BE2C (cell line): ENCODE data around the gene GBX2.

Experiments
- DNase-seq: peaks from one replicate; pipeline ENCODE4 v3.0.0-alpha.2; 2020
- H3K27me3 ChIP-seq: fragments of 250-450 bp; sonication (Bioruptor Pico); 2 replicates; pipeline ENCODE4 v1.5.1; 2020; ENCODE audit warnings: mild to moderate bottlenecking
- H3K36me3 ChIP-seq: fragments of 250-450 bp; sonication (Bioruptor Pico); 2 replicates; pipeline ENCODE4 v1.5.1; 2020; ENCODE audit warnings: mild to moderate bottlenecking
- H3K4me1 ChIP-seq: fragments of 250-450 bp; sonication (Bioruptor Pico); 2 replicates; pipeline ENCODE4 v1.5.1; 2020
- H3K4me3 ChIP-seq: 2 replicates; pipeline ENCODE4 v1.5.1; 2011; ENCODE audit warnings: low read depth, low read length
- H3K9me3 ChIP-seq: fragments of 250-450 bp; sonication (Bioruptor Pico); 2 replicates; pipeline ENCODE4 v1.5.1; 2020
- TF ChIP-seq, protein P1 (sequence below): IDR thresholded peaks from 2 replicates; pipeline ENCODE4 v1.5.1; 2012; ENCODE audit warnings: mild to moderate bottlenecking, low read depth, low read length

The GBX2 gene

DNA sequence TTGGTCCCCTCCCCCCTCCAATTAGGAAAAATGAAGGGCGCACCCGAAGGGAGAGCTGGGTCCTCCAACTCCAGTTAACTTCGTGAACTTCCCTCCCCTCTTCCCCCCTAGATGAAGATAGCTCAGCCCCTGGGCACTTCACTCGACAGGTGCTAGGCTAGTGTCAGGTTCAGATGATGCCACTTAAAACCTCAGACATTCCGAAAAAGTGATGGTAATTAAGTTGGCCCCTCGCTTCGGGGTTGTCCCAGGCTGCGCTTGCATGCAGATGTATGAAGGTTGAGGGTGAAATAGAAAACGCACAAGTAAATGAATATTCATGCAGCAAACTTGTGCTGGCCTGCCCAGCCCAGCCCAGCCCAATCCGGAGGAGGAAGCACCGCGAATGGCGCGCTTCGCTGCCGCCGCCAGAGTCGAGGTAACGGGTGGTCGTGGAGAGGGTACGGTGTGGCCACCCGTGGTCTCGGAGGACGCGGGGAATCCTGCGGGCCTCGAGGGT lies 3.0 kb upstream of the GBX2 start:
- no peak overlapping the region for H3K4me3 ChIP-seq
- no peak for DNase-seq
- no peaks in the 10 kb centered on the region for H3K36me3 ChIP-seq
- TF ChIP-seq, protein P1, sequence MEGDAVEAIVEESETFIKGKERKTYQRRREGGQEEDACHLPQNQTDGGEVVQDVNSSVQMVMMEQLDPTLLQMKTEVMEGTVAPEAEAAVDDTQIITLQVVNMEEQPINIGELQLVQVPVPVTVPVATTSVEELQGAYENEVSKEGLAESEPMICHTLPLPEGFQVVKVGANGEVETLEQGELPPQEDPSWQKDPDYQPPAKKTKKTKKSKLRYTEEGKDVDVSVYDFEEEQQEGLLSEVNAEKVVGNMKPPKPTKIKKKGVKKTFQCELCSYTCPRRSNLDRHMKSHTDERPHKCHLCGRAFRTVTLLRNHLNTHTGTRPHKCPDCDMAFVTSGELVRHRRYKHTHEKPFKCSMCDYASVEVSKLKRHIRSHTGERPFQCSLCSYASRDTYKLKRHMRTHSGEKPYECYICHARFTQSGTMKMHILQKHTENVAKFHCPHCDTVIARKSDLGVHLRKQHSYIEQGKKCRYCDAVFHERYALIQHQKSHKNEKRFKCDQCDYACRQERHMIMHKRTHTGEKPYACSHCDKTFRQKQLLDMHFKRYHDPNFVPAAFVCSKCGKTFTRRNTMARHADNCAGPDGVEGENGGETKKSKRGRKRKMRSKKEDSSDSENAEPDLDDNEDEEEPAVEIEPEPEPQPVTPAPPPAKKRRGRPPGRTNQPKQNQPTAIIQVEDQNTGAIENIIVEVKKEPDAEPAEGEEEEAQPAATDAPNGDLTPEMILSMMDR, result no peak
- H3K9me3 ChIP-seq, result peaks cover 4% of the 10 kb centered on the region; the same call in 1 of the 2 replicates
- H3K4me1 ChIP-seq, result no peaks in the 10 kb centered on the region
- peaks cover 99% of the 10 kb centered on the region for H3K27me3 ChIP-seq

DNA sequence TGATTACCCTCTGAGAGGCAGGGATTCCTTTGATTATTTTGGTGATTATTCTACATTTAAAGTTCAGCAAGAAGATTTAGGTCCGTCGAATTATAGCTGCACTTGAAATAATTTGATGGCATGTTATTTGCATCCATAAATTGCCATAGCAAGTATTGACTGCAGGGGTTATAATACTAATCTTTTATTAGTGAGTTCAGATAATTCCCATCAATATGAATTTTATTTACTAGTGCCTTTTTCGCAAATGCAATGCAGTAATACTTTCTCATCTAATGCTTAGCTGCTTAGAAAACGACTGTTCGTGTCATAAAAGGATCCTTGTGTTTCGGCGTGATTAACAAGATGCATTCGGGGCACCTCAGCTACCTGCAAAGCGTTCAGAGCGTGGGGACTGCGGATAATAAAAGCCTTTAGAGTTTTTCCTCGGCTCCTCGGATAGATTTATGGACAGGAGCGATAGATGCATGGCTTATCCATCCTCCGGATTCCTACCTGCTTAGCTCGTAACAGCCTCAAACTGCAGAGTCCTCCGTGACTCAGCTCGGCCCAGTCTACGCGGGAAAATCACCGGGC lies 2.5 kb upstream of the GBX2 start:
- no peak for DNase-seq
- Histone ChIP-seq H3K4me3 (no peak overlapping the region), H3K9me3 (peaks cover 4% of the 10 kb centered on the region; the same call in 1 of the 2 replicates), H3K4me1 (no peaks in the 10 kb centered on the region), H3K36me3 (no peaks in the 10 kb centered on the region), H3K27me3 (peaks cover 99% of the 10 kb centered on the region)
- TF ChIP-seq, protein P1, result no peak

DNA sequence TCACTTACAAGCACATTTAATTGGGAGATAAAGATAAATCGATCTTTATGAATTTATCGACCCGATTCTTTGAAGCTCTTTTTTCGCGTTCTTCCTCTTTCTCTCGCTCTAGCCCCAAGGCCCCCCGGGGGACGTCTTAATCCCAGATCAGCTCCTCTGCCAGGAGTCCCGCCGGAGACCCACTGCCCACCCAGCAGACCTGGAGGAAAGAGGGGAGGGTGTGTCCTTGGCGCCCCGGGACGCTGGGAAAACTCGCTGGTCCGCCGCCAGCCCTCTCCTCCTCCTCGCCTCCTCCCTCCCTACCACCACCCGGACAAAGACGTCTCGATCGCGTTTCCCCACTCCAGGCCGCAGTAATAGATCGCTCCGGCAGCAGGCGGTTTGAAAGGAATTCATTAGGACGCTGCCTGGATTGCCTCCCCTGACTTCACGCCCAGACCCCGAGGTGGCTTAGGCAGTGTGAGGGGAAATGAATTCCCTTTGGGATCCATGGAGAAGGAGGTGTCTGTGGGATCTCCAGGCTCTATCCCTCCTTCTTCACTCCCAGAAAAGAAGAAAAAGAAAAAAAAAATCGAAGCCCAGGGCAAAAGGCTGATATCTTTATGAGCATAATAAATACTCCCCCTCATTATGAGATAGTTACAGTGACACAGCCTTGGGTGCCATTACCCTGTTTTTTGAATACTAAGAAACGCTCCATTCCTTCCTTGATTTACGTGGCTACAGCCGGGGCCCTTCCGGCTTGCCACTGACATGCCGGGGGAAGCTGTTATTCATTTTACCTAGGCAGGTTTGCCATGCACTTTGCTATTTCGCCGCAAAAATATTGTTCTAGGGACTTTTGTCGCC lies 1.8 kb upstream of the GBX2 start:
- no peak for DNase-seq
- peaks cover 100% of the 10 kb centered on the region for H3K27me3 ChIP-seq
- H3K4me3 ChIP-seq, result no peak overlapping the region

DNA sequence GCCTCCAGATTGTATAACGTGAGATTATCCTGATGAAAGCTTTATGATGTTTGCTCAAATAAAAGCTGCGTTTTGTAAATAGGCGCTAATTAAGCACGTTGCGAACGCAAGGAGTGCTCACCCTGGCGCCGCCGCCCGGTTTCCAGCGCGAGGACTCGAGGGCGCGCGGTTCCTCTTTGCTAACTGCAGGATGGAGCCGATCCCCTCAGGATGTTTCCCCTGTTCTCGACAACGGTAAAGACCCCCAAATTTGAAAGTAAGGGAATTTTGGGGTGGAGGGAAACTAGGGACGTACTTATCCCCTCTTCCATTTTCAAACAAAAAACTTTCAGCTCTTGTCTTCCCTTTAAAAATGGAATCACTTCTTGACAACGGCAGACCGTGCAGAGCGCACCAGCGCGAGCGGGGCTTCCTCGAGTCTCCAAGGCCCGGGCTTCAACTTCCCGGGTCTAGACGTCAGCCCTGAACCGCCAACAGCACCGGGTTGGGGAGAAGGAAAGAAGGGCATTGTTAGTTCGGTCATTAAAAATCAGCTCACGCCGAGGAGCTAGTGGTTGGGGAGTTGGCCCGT lies 1.1 kb upstream of the GBX2 start:
- peaks cover 4% of the 10 kb centered on the region; the same call in 1 of the 2 replicates for H3K9me3 ChIP-seq
- no peak for DNase-seq
- no peaks in the 10 kb centered on the region; the same call in 1 of the 2 replicates for H3K4me1 ChIP-seq
- TF ChIP-seq, protein P1, result no peak
- no peaks in the 10 kb centered on the region for H3K36me3 ChIP-seq
- no peak overlapping the region for H3K4me3 ChIP-seq
- peaks cover 100% of the 10 kb centered on the region for H3K27me3 ChIP-seq

More for the DNA sequence above, 1.8 kb upstream of the GBX2 start:
- Histone ChIP-seq H3K4me1 (no peaks in the 10 kb centered on the region), H3K9me3 (peaks cover 4% of the 10 kb centered on the region; the same call in 1 of the 2 replicates), H3K36me3 (no peaks in the 10 kb centered on the region)
- TF ChIP-seq, protein P1, result no peak

DNA sequence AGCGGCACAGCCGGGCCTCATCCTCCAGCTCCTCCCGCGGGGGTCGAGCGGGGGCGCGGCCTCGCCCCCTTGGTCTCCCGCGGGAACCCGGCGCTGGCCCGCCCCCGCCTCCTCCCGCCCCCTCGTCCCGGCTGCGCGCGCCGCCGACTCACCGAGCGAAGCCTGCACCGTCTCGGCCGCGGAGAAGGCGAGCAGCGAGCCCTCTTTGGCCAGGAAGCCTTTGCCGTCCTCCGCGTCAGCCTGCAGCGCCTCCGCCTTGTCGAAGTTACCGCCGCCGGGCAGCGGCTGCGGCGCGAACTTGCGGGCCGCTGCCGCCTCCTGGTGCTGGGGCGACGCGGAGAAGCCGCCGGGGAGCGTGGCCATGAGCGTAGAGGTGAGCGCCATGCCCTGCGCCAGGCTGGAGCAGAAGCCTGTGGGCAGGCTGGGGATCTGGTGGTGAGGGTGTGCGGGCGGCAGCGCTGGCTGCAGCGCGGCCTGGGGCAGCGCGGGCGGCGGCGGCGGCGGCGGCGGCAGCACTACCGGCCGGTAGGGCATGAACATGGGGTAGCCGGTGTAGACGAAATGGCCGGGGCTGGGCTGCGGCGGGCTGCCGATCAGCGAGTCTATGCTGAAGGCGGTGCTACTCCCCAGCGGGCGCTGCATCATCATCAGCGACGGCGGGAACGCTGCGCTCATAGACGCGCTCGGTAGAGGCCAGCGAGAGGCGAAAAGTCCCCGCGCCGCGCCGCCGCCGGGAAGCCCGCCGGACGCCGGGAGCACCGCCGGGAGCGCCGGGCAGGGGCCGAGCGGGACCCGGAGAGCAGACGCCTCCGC lies 683 bp downstream of the GBX2 start:
- H3K4me1 ChIP-seq, result no peaks in the 10 kb centered on the region; the same call in 1 of the 2 replicates
- no peaks in the 10 kb centered on the region for H3K36me3 ChIP-seq
- TF ChIP-seq, protein P1, result peak; percentile 19; the same call in 1 of the 2 replicates
- peaks cover 4% of the 10 kb centered on the region; the same call in 1 of the 2 replicates for H3K9me3 ChIP-seq
- DNase-seq, result peak; percentile 49
- peak overlapping the region; percentile 15; the same call in 1 of the 2 replicates for H3K4me3 ChIP-seq
- peaks cover 100% of the 10 kb centered on the region for H3K27me3 ChIP-seq
